ENCODE data around the gene AMOTL2.

Gene AMOTL2

GRCh38 chr3:134360046-134360445, 14.2 kb downstream of the AMOTL2 start:
- H3K27me3 Mint-ChIP-seq (ENCODE audit: low read depth), result no peaks in the 10 kb centered on the region

GRCh38 chr3:134359121-134360010, 14.9 kb downstream of the AMOTL2 start:
- H3K4me3 Mint-ChIP-seq, result peak overlapping the region in 2 of 3 experiments; percentile 38 to 58
- H3K27ac Mint-ChIP-seq, result peak overlapping the region; percentile 88 to 98 (median 93)
- no peaks in the 10 kb centered on the region for H3K27me3 Mint-ChIP-seq (ENCODE audit: low read depth)
- peaks cover 77% of the 10 kb centered on the region for H3K4me1 Mint-ChIP-seq
- peaks cover 78% of the 10 kb centered on the region for H3K36me3 Mint-ChIP-seq (ENCODE audit: low read depth)
- no peak for TF ChIP-seq CTCF (IDR thresholded peaks at IDR 0.05; ENCODE audit: unreplicated experiment in 3 of 3)
- H3K9me3 Mint-ChIP-seq, result no peaks in the 10 kb centered on the region

More at GRCh38 chr3:134360046-134360445, 14.2 kb downstream of the AMOTL2 start:
- peaks cover 81% of the 10 kb centered on the region for H3K36me3 Mint-ChIP-seq (ENCODE audit: low read depth)
- H3K9me3 Mint-ChIP-seq, result no peaks in the 10 kb centered on the region
- peaks cover 77% of the 10 kb centered on the region for H3K4me1 Mint-ChIP-seq
- H3K27ac Mint-ChIP-seq, result peak overlapping the region in 2 of 3 experiments; percentile 22 to 79
- TF ChIP-seq CTCF (IDR thresholded peaks at IDR 0.05; ENCODE audit: unreplicated experiment in 3 of 3), result no peak
- H3K4me3 Mint-ChIP-seq, result no peak overlapping the region

DNA sequence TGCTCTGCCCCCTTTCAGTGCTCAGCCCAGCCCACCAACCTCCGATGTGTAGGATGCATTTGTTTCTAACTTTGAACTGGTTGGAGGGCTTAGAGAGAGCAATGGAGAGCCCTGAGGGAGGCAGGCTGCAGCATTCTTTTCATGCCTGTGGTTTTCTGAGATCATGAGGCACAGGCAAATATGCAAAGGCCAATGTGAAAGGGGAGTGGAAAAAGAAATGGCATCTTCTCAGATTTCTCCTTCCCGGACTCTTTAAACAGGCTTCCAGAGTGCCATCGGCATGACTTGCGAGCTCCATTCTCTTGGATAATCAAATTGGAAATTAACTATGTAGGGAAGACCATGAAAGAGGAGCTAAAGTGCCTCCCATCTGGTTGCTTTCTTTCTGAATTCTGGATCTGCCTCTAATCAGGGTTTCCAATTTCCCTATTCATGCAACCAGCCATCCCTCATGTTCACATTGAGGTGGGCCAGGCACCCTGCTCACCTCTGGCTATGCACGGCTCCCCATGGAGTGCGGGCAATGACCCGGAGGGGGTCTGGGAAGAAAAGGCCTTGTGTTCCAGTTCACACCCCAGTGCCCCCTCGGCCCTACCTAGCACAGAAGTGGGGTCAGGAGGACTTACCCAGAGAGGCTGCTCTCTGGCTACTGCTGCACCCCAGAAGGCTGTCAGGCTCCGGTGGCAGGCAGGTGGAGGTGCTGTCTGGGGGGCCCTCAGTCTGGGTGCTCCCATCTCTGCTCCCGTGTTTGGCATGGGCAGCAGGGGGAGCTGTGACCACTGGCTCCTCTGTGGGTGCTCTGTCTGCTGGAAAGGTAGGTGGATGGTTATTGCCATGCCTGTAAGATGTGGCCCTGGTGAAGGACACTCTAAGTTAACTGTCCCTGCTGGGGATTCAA, 16.1 kb downstream of the AMOTL2 start:
- Mint-ChIP-seq H3K4me1 (peaks cover 77% of the 10 kb centered on the region), H3K27ac (peak overlapping the region; percentile 93 to 98 (median 93)), H3K4me3 (peak overlapping the region; percentile 41 to 65 (median 63)), H3K36me3 (ENCODE audit: low read depth) (peaks cover 82% of the 10 kb centered on the region), H3K27me3 (ENCODE audit: low read depth) (no peaks in the 10 kb centered on the region), H3K9me3 (no peaks in the 10 kb centered on the region)
- no peak for TF ChIP-seq CTCF (IDR thresholded peaks at IDR 0.05; ENCODE audit: unreplicated experiment in 3 of 3)

DNA sequence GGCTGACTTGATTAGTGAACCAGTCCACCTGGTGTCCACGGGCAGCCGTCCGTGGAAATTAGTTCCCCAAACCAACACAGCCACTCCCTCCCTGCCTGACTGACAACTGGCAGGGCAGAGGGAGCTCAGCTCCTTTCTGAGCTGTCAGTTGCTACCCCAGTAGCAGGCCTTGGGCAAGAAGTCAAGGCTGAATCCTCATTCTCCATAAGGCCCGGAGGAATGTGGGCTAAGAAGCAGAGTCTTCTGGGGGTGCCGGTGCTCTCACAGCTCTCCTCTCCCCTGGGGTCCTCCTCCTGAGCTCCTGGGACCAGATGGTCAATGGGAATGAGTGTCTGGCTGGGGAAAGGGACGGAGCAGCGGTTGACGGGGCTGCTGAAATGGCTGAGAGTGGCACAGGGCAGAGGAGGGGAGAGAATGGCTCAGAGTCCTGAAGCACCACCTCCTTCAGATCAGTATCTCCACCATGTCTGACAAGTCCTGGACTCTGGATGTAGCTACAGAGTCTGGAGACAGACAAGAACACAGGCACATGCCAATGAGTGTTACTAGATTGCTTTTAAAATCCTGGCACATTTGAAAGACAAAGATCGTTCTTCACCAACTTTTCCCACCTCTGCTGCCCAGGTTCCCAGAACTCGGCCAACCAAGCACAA, 16.9 kb downstream of the AMOTL2 start:
- H3K9me3 Mint-ChIP-seq, result no peaks in the 10 kb centered on the region
- H3K27me3 Mint-ChIP-seq (ENCODE audit: low read depth), result no peaks in the 10 kb centered on the region
- peaks cover 81% of the 10 kb centered on the region for H3K36me3 Mint-ChIP-seq (ENCODE audit: low read depth)
- peak overlapping the region; percentile 93 to 98 (median 93) for H3K27ac Mint-ChIP-seq
- no peak for TF ChIP-seq CTCF (IDR thresholded peaks at IDR 0.05; ENCODE audit: unreplicated experiment in 3 of 3)
- peaks cover 77% of the 10 kb centered on the region for H3K4me1 Mint-ChIP-seq
- H3K4me3 Mint-ChIP-seq, result peak overlapping the region; percentile 41 to 65 (median 63)

- TF ChIP-seq CTCF (IDR thresholded peaks at IDR 0.05; ENCODE audit: unreplicated experiment in 3 of 3), result no peak
- H3K4me3 Mint-ChIP-seq, result peak overlapping the region in 1 of 3 experiments; percentile 11
- no peaks in the 10 kb centered on the region for H3K27me3 Mint-ChIP-seq (ENCODE audit: low read depth)
Measured at GRCh38 chr3:134356411-134357040, 17.7 kb downstream of the AMOTL2 start.

More at GRCh38 chr3:134356411-134357040, 17.7 kb downstream of the AMOTL2 start:
- H3K27ac Mint-ChIP-seq, result peak overlapping the region; percentile 53 to 98 (median 63)
- H3K9me3 Mint-ChIP-seq, result no peaks in the 10 kb centered on the region
- peaks cover 81% of the 10 kb centered on the region for H3K36me3 Mint-ChIP-seq (ENCODE audit: low read depth)
- H3K4me1 Mint-ChIP-seq, result peaks cover 77% of the 10 kb centered on the region
